DOHH2 (cell line): ENCODE measurements around the gene SERTAD4.

Experiments
- H3F3A ChIP-seq: fragments of 200-600 bp; sonication (generic), shearing (Covaris generic); 2 replicates; pipeline ENCODE4 v1.6.0; 2016; ENCODE audit warnings: antibody characterized with exemption, mild to moderate bottlenecking; ENCODE audit not compliant: control insufficient read depth, insufficient read depth
- H3K27ac ChIP-seq: fragments of 200-600 bp; sonication (generic); 2 replicates; pipeline ENCODE4 v1.5.1; 2014; ENCODE audit warnings: low read depth, mild to moderate bottlenecking, low read length, moderate library complexity
- H3K27me3 ChIP-seq: fragments of 200-600 bp; sonication (generic); 2 replicates; pipeline ENCODE4 v1.6.1; 2014; ENCODE audit warnings: mild to moderate bottlenecking, low read length, mixed read lengths; ENCODE audit not compliant: control insufficient read depth
- H3K36me3 ChIP-seq: fragments of 200-600 bp; sonication (generic); 2 replicates; pipeline ENCODE4 v1.6.1; 2014; ENCODE audit warnings: mild to moderate bottlenecking, low read length, moderate library complexity, mixed read lengths; ENCODE audit not compliant: control insufficient read depth
- H3K4me1 ChIP-seq: fragments of 200-600 bp; sonication (generic); 2 replicates; pipeline ENCODE4 v1.6.1; 2014; ENCODE audit warnings: mild to moderate bottlenecking, low read length, mixed read lengths; ENCODE audit not compliant: control insufficient read depth
- H3K4me2 ChIP-seq: fragments of 200-600 bp; sonication (generic); 2 replicates; pipeline ENCODE4 v1.6.0; 2014; ENCODE audit warnings: mild to moderate bottlenecking, low read length, moderate library complexity
- H3K4me3 ChIP-seq: fragments of 200-600 bp; sonication (generic); 2 replicates; pipeline ENCODE4 v1.5.1; 2014; ENCODE audit warnings: mild to moderate bottlenecking, low read length, mixed read lengths
- H3K79me2 ChIP-seq: fragments of 200-600 bp; sonication (generic); 2 replicates; pipeline ENCODE4 v1.6.1; 2014; ENCODE audit warnings: mild to moderate bottlenecking, low read length, mixed read lengths; ENCODE audit not compliant: control insufficient read depth
- H3K9me2 ChIP-seq: fragments of 200-600 bp; sonication (generic); replicated peaks from 2 replicates; pipeline ENCODE4 v1.6.1; 2014; ENCODE audit warnings: mild to moderate bottlenecking, low read length, mixed read lengths; ENCODE audit not compliant: control insufficient read depth
- H3K9me3 ChIP-seq: fragments of 200-600 bp; sonication (generic); 2 replicates; pipeline ENCODE4 v1.6.1; 2014; ENCODE audit warnings: antibody characterized with exemption, low read length, mixed read lengths; ENCODE audit not compliant: control insufficient read depth, insufficient read depth
- H4K20me1 ChIP-seq: fragments of 200-600 bp; sonication (generic); 2 replicates; pipeline ENCODE4 v1.6.0; 2014; ENCODE audit warnings: low read depth, mild to moderate bottlenecking, antibody characterized with exemption, low read length, moderate library complexity; ENCODE audit not compliant: control insufficient read depth, insufficient read depth
- EZH2phosphoT487 ChIP-seq: fragments of 200-600 bp; sonication (generic); IDR thresholded peaks from 2 replicates; pipeline ENCODE4 v1.6.1; 2017; ENCODE audit warnings: borderline replicate concordance, mild to moderate bottlenecking, antibody characterized with exemption, low read length, moderate library complexity, mixed read lengths
- TF ChIP-seq, protein P1 (sequence below): fragments of 200-600 bp; sonication (generic); IDR thresholded peaks from one replicate; pipeline ENCODE4 v1.5.1; 2014; ENCODE audit warnings: antibody characterized with exemption, mild to moderate bottlenecking, low read depth, low read length; ENCODE audit not compliant: poor library complexity, severe bottlenecking

SERTAD4 gene

DNA sequence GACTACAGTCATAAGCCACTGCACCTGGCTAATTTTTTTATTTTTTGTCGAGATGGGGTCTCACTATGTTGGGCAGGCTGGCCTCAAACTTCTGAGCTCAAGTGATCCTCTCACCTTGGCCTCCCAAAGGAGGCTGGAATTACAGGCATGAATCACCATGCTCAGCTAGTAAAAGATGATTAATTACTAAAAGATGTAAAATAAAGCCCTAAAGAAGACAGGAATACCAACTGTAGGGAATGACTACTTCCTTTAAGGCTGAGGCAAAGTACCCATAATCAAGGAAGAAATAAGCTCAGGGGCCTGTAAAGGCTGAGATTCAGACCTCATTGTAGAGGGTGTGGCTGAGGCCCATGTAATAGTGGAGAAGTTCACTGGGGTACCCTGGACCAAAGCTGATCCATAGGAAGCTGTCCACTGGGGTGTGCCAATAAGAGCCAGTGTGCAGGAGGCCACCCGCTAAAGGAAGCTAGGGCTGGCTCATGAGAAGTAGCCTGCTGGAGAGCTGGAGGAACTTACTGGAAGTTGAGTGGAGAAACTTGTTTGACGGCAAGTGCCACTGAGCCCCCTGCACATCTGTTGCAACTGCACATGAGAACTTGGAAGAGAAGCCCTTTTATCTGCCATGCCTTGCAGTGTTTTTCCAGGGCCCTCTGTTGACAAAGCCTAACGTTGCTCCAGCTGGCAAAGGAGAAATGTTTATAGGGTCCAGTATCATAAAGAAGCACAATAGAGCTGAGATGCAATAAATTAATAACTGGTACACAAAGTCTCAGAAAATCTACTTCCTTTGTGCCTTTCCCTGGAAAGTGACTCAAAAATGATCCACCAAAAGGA lies 17.8 kb upstream of the SERTAD4 start:
- H3K4me3 ChIP-seq, result no peak overlapping the region
- H3K79me2 ChIP-seq, result no peaks in the 10 kb centered on the region
- no peaks in the 10 kb centered on the region for H3K36me3 ChIP-seq
- no peaks in the 10 kb centered on the region for H4K20me1 ChIP-seq
- H3F3A ChIP-seq, result no peaks in the 10 kb centered on the region
- H3K4me1 ChIP-seq, result no peaks in the 10 kb centered on the region
- no peak overlapping the region for H3K27ac ChIP-seq
- H3K9me2 ChIP-seq, result no peaks in the 10 kb centered on the region
- no peak overlapping the region for H3K4me2 ChIP-seq
- no peaks in the 10 kb centered on the region for H3K27me3 ChIP-seq
- no peaks in the 10 kb centered on the region for H3K9me3 ChIP-seq
- no peak for TF ChIP-seq EZH2phosphoT487
- TF ChIP-seq, protein P1, sequence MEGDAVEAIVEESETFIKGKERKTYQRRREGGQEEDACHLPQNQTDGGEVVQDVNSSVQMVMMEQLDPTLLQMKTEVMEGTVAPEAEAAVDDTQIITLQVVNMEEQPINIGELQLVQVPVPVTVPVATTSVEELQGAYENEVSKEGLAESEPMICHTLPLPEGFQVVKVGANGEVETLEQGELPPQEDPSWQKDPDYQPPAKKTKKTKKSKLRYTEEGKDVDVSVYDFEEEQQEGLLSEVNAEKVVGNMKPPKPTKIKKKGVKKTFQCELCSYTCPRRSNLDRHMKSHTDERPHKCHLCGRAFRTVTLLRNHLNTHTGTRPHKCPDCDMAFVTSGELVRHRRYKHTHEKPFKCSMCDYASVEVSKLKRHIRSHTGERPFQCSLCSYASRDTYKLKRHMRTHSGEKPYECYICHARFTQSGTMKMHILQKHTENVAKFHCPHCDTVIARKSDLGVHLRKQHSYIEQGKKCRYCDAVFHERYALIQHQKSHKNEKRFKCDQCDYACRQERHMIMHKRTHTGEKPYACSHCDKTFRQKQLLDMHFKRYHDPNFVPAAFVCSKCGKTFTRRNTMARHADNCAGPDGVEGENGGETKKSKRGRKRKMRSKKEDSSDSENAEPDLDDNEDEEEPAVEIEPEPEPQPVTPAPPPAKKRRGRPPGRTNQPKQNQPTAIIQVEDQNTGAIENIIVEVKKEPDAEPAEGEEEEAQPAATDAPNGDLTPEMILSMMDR, result no peak

GRCh38 chr1:210217482-210217881 lies 15.1 kb upstream of the SERTAD4 start:
- H3K4me2 ChIP-seq, result no peak overlapping the region
- H4K20me1 ChIP-seq, result no peaks in the 10 kb centered on the region
- no peaks in the 10 kb centered on the region for H3K27me3 ChIP-seq
- no peaks in the 10 kb centered on the region for H3K4me1 ChIP-seq
- H3K9me3 ChIP-seq, result no peaks in the 10 kb centered on the region
- H3K79me2 ChIP-seq, result no peaks in the 10 kb centered on the region
- H3K9me2 ChIP-seq, result no peaks in the 10 kb centered on the region
- TF ChIP-seq EZH2phosphoT487, result no peak
- TF ChIP-seq, protein P1, result no peak
- no peak overlapping the region for H3K27ac ChIP-seq
- H3K4me3 ChIP-seq, result no peak overlapping the region
- no peaks in the 10 kb centered on the region for H3K36me3 ChIP-seq
- no peaks in the 10 kb centered on the region for H3F3A ChIP-seq

GRCh38 chr1:210218047-210218446 lies 14.5 kb upstream of the SERTAD4 start:
- Histone ChIP-seq H3K27me3 (no peaks in the 10 kb centered on the region), H4K20me1 (no peaks in the 10 kb centered on the region), H3K4me2 (no peak overlapping the region), H3K36me3 (no peaks in the 10 kb centered on the region), H3K9me2 (no peaks in the 10 kb centered on the region), H3K4me1 (no peaks in the 10 kb centered on the region), H3K27ac (no peak overlapping the region), H3K79me2 (no peaks in the 10 kb centered on the region), H3F3A (no peaks in the 10 kb centered on the region), H3K9me3 (no peaks in the 10 kb centered on the region), H3K4me3 (no peak overlapping the region)
- TF ChIP-seq, protein P1, result no peak
- no peak for TF ChIP-seq EZH2phosphoT487
